PC-9 (cell line): Measurements from ENCODE around the gene ESM1. TPM values are rescaled to one million over a fixed set of nuclear protein-coding genes. Genes with fewer than 3 reads are reported as not detected.
A peak's percentile ranks its signal among the peaks of the same experiment; 100 is the strongest.

ENCODE experiments used
- BruUV-seq: library from RNA; stranded (reverse); fragments of 400-500 nt; replicated peaks from 2 replicates; lab custom pipeline; 2021; lab: Mats Ljungman, UMichigan
- CTCF ChIA-PET: fragments of 300-600 bp; sonication (Branson Sonifier 250); formaldehyde crosslinking; loops from one replicate; lab custom pipeline; 2022; ENCODE audit warnings: antibody characterized with exemption; lab: Charles Lee
- POLR2A ChIA-PET: fragments of 300-600 bp; sonication (Branson Sonifier 250); formaldehyde crosslinking; loops from one replicate; lab custom pipeline; 2022; ENCODE audit warnings: antibody characterized with exemption; ENCODE audit not compliant: unreplicated experiment; lab: Charles Lee
- DNase-seq, 2 experiments: peaks; one replicate each; pipeline versions ENCODE4 v3.0.0 to v3.0.0-alpha.2; 2015 to 2022; ENCODE audit warnings: mixed read lengths in 1 of 2
- H2AFZ ChIP-seq: fragments of 200-600 bp; sonication (generic); 2 replicates; pipeline ENCODE4 v1.8.1; 2017; ENCODE audit warnings: antibody characterized with exemption
- H3F3A ChIP-seq: fragments of 200-600 bp; sonication (generic); 2 replicates; pipeline ENCODE4 v1.8.1; 2017; ENCODE audit warnings: antibody characterized with exemption, mild to moderate bottlenecking, low read depth; ENCODE audit not compliant: insufficient read depth
- H3K27ac ChIP-seq: fragments of 200-600 bp; sonication (generic); 2 replicates; pipeline ENCODE4 v1.6.1; 2016; ENCODE audit warnings: mixed run types
- H3K27me3 ChIP-seq: fragments of 200-600 bp; sonication (generic); 2 replicates; pipeline ENCODE4 v1.6.1; 2016; ENCODE audit warnings: low read depth, mixed run types; ENCODE audit not compliant: insufficient read depth
- H3K36me3 ChIP-seq: fragments of 200-600 bp; sonication (generic); 2 replicates; pipeline ENCODE4 v1.6.1; 2016; ENCODE audit warnings: low read depth, mixed run types
- H3K4me1 ChIP-seq: fragments of 200-600 bp; sonication (generic); replicated peaks from 2 replicates; pipeline ENCODE4 v1.6.1; 2016; ENCODE audit warnings: mixed run types; ENCODE audit not compliant: insufficient read depth
- H3K4me2 ChIP-seq: fragments of 200-600 bp; sonication (generic); 2 replicates; pipeline ENCODE4 v1.6.1; 2017; ENCODE audit warnings: mixed run types
- H3K4me3 ChIP-seq: fragments of 200-600 bp; sonication (generic); 2 replicates; pipeline ENCODE4 v1.6.1; 2016; ENCODE audit warnings: mixed run types
- H3K79me2 ChIP-seq: fragments of 200-600 bp; sonication (generic); 2 replicates; pipeline ENCODE4 v1.6.1; 2017; ENCODE audit warnings: low read depth, mixed run types
- H3K9me2 ChIP-seq: fragments of 200-600 bp; sonication (generic); 2 replicates; pipeline ENCODE4 v1.8.1; 2017; ENCODE audit warnings: mild to moderate bottlenecking; ENCODE audit not compliant: insufficient read depth
- H3K9me3 ChIP-seq: fragments of 200-600 bp; sonication (generic); 2 replicates; pipeline ENCODE4 v1.8.1; 2016; ENCODE audit warnings: low read depth; ENCODE audit not compliant: insufficient read depth
- H4K20me1 ChIP-seq: fragments of 200-600 bp; sonication (generic); 2 replicates; pipeline ENCODE4 v1.8.1; 2017; ENCODE audit not compliant: insufficient read depth
- CTCF ChIP-seq: fragments of 200-600 bp; sonication (generic); conservative IDR thresholded peaks from 2 replicates; pipeline ENCODE4 v1.6.1; 2017; ENCODE audit warnings: mixed run types, antibody characterized with exemption, mild to moderate bottlenecking, moderate library complexity
- EZH2 ChIP-seq: fragments of 200-600 bp; sonication (generic); IDR thresholded peaks from 2 replicates; pipeline ENCODE4 v1.8.0; 2017; ENCODE audit warnings: antibody characterized with exemption, low read depth
- intact Hi-C: fragments of 100-400 bp; cut with micrococcal nuclease; formaldehyde crosslinking; loops from one replicate; pipeline ENCODE4 v1.10.0; 2022; ENCODE audit not compliant: unreplicated experiment
- total RNA-seq: library from RNA; stranded (reverse); gene quantifications from 2 replicates; pipeline ENCODE4 v1.2.3, GENCODE V29; 2021

ESM1 gene
- total RNA-seq, 1 experiment from 2014 or later: 0.15 TPM

- DNase-seq: no peak
- H3K27ac ChIP-seq: no peak overlapping the region
- intact Hi-C loops: no loop called here
- BruUV-seq: no TSS peak
- POLR2A ChIA-PET: no interaction called here
- no peaks in the 10 kb centered on the region for H3K36me3 ChIP-seq
- no peak overlapping the region for H2AFZ ChIP-seq
- no peaks in the 10 kb centered on the region for H4K20me1 ChIP-seq
- peaks cover 20% of the 10 kb centered on the region; the same call in 1 of the 2 replicates for H3K27me3 ChIP-seq
- H3K4me2 ChIP-seq: no peak overlapping the region
- H3K79me2 ChIP-seq: no peaks in the 10 kb centered on the region
- no peaks in the 10 kb centered on the region for H3F3A ChIP-seq
- no peaks in the 10 kb centered on the region for H3K9me3 ChIP-seq
- H3K4me3 ChIP-seq: no peak overlapping the region
- CTCF ChIA-PET: no interaction called here
- no peaks in the 10 kb centered on the region for H3K4me1 ChIP-seq
- TF ChIP-seq EZH2 (no peak), CTCF (no peak)
- H3K9me2 ChIP-seq: no peaks in the 10 kb centered on the region
Observed at GRCh38 chr5:54946306-54946819, 39.0 kb downstream of the ESM1 start.

GRCh38 chr5:54944364-54944763 is 41.0 kb downstream of the ESM1 start:
- H3K79me2 ChIP-seq: no peaks in the 10 kb centered on the region
- no peak overlapping the region for H3K27ac ChIP-seq
- no peaks in the 10 kb centered on the region; the same call in 1 of the 2 replicates for H3K27me3 ChIP-seq
- no peaks in the 10 kb centered on the region for H3K36me3 ChIP-seq
- no peaks in the 10 kb centered on the region for H3K9me2 ChIP-seq
- no peak for DNase-seq
- H3K4me2 ChIP-seq: no peak overlapping the region
- intact Hi-C loops: loop anchor here (2.0 kb wide), 1 partner anchor 202 kb away; no protein-coding TSS in a partner anchor
- H3F3A ChIP-seq: no peaks in the 10 kb centered on the region
- H3K4me1 ChIP-seq: no peaks in the 10 kb centered on the region
- no TSS peak for BruUV-seq
- TF ChIP-seq CTCF (peak; percentile 76), EZH2 (no peak)
- H4K20me1 ChIP-seq: no peaks in the 10 kb centered on the region
- ChIA-PET POLR2A (no interaction called here), CTCF (interaction anchor here (0.7 to 1.1 kb wide), 2 partner anchors 202 to 215 kb away, joined by 5 to 10 read pairs; partner anchors contain the start of gene GPX8)
- no peaks in the 10 kb centered on the region for H3K9me3 ChIP-seq
- no peak overlapping the region for H2AFZ ChIP-seq
- no peak overlapping the region for H3K4me3 ChIP-seq

- intact Hi-C loops: no loop called here
- no peaks in the 10 kb centered on the region for H3K4me1 ChIP-seq
- no TSS peak for BruUV-seq
- no peaks in the 10 kb centered on the region for H3K9me3 ChIP-seq
- H3K27me3 ChIP-seq: no peaks in the 10 kb centered on the region; the same call in 1 of the 2 replicates
- H3K27ac ChIP-seq: no peak overlapping the region
- DNase-seq: no peak
- H3F3A ChIP-seq: no peaks in the 10 kb centered on the region
- no peak overlapping the region for H3K4me2 ChIP-seq
- TF ChIP-seq EZH2 (no peak), CTCF (no peak)
- CTCF ChIA-PET: no interaction called here
- H3K4me3 ChIP-seq: no peak overlapping the region
- no peaks in the 10 kb centered on the region for H3K9me2 ChIP-seq
- no peaks in the 10 kb centered on the region for H3K79me2 ChIP-seq
- H3K36me3 ChIP-seq: no peaks in the 10 kb centered on the region
- POLR2A ChIA-PET: no interaction called here
- H2AFZ ChIP-seq: no peak overlapping the region
- H4K20me1 ChIP-seq: no peaks in the 10 kb centered on the region
Observed at GRCh38 chr5:54942064-54942778, 43.2 kb downstream of the ESM1 start.
